Trophoblast cell (in vitro differentiated cells and primary cell): ENCODE data around the gene LTB4R2.

Source experiments
- DNase-seq, 2 donors: peaks; one replicate each; pipeline ENCODE4 v3.0.0-alpha.2; 2016
- H2AFZ ChIP-seq: 2 replicates; pipeline ENCODE4 v1.6.1; 2013; ENCODE audit warnings: low read length, moderate library complexity, mild to moderate bottlenecking; ENCODE audit not compliant: insufficient read depth, poor library complexity
- H2AK5ac ChIP-seq: 2 replicates; pipeline ENCODE4 v1.6.1; 2013; ENCODE audit warnings: mild to moderate bottlenecking, low read length
- H2BK120ac ChIP-seq: 2 replicates; pipeline ENCODE4 v1.6.1; 2013; ENCODE audit warnings: low read length, mild to moderate bottlenecking, moderate library complexity; ENCODE audit not compliant: insufficient read depth, poor library complexity
- H2BK12ac ChIP-seq: 2 replicates; pipeline ENCODE4 v1.6.1; 2013; ENCODE audit warnings: mild to moderate bottlenecking, low read length, moderate library complexity
- H2BK5ac ChIP-seq: 2 replicates; pipeline ENCODE4 v1.6.1; 2013; ENCODE audit warnings: low read length, low read depth, moderate library complexity, mild to moderate bottlenecking; ENCODE audit not compliant: poor library complexity
- H3K14ac ChIP-seq: 2 replicates; pipeline ENCODE4 v1.6.1; 2013; ENCODE audit warnings: mild to moderate bottlenecking, low read length
- H3K18ac ChIP-seq: 2 replicates; pipeline ENCODE4 v1.6.1; 2013; ENCODE audit warnings: mild to moderate bottlenecking, low read length
- H3K23ac ChIP-seq: 2 replicates; pipeline ENCODE4 v1.6.1; 2013; ENCODE audit warnings: low read length
- H3K27ac ChIP-seq: 2 replicates; pipeline ENCODE4 v1.5.1; 2013; ENCODE audit warnings: low read depth, mild to moderate bottlenecking, inconsistent platforms, low read length, moderate library complexity
- H3K27me3 ChIP-seq: 2 replicates; pipeline ENCODE4 v1.6.1; 2013; ENCODE audit warnings: inconsistent platforms, mild to moderate bottlenecking, low read length, moderate library complexity; ENCODE audit not compliant: insufficient read depth
- H3K36me3 ChIP-seq, 2 experiments: 1 replicate in 1 of 2; 2 replicates in 1 of 2; pipeline ENCODE4 v1.6.1; 2013; ENCODE audit warnings: low read length in 2 of 2, mild to moderate bottlenecking in 2 of 2, moderate library complexity in 1 of 2; ENCODE audit not compliant: insufficient read depth in 2 of 2, control insufficient read depth in 1 of 2
- H3K4ac ChIP-seq: 2 replicates; pipeline ENCODE4 v1.6.1; 2013; ENCODE audit warnings: low read depth, mild to moderate bottlenecking, low read length, moderate library complexity
- H3K4me1 ChIP-seq, 2 experiments: 1 replicate in 1 of 2; 2 replicates in 1 of 2; pipeline ENCODE4 v1.6.1; 2013; ENCODE audit warnings: low read length in 2 of 2, mild to moderate bottlenecking in 2 of 2, moderate library complexity in 1 of 2; ENCODE audit not compliant: insufficient read depth in 2 of 2, control insufficient read depth in 1 of 2
- H3K4me2 ChIP-seq: 2 replicates; pipeline ENCODE4 v1.6.1; 2013; ENCODE audit warnings: inconsistent platforms, mild to moderate bottlenecking, low read length, moderate library complexity
- H3K4me3 ChIP-seq: 2 replicates; pipeline ENCODE4 v1.5.1; 2013; ENCODE audit warnings: mild to moderate bottlenecking, low read depth, low read length, inconsistent platforms
- H3K79me1 ChIP-seq: one replicate; pipeline ENCODE4 v1.6.1; 2013; ENCODE audit warnings: low read length
- H3K79me2 ChIP-seq: 2 replicates; pipeline ENCODE4 v1.6.1; 2013; ENCODE audit warnings: low read length, mild to moderate bottlenecking; ENCODE audit not compliant: control insufficient read depth, insufficient read depth, poor library complexity
- H3K9ac ChIP-seq: 2 replicates; pipeline ENCODE4 v1.6.1; 2013; ENCODE audit warnings: mild to moderate bottlenecking, low read length
- H3K9me3 ChIP-seq: 2 replicates; pipeline ENCODE4 v1.6.1; 2013; ENCODE audit warnings: low read depth, mild to moderate bottlenecking, control low read depth, inconsistent platforms, low read length; ENCODE audit not compliant: insufficient read depth
- H4K12ac ChIP-seq: 2 replicates; pipeline ENCODE4 v1.6.1; 2013; ENCODE audit warnings: low read depth, mild to moderate bottlenecking, low read length, moderate library complexity
- H4K8ac ChIP-seq: 2 replicates; pipeline ENCODE4 v1.6.1; 2013; ENCODE audit warnings: low read depth, mild to moderate bottlenecking, low read length, moderate library complexity
- H4K91ac ChIP-seq: one replicate; pipeline ENCODE4 v1.6.1; 2013; ENCODE audit warnings: low read depth, mild to moderate bottlenecking, low read length, moderate library complexity
- WGBS: extraction: QIAGEN DNeasy Blood & Tissue Kit; methylation state at CpG from one replicate; pipeline ENCODE4 v1.1.7; 2013; ENCODE audit warnings: missing lambda C conversion rate; ENCODE audit not compliant: insufficient read length, insufficient coverage; ENCODE audit errors: extremely low coverage; 5-methylcytosine and 5-hydroxymethylcytosine counted together

Gene LTB4R2

GRCh38 chr14:24267516-24267915 lies 42.4 kb upstream of the LTB4R2 start:
- H3K23ac ChIP-seq: no peak overlapping the region
- H4K12ac ChIP-seq: no peak overlapping the region
- WGBS: no CpG with 5 or more reads among the region's 9 CpGs

GRCh38 chr14:24268225-24268624 lies 41.7 kb upstream of the LTB4R2 start:
- Histone ChIP-seq H4K8ac (no peak overlapping the region), H3K4ac (no peak overlapping the region), H2BK12ac (no peak overlapping the region), H3K9me3 (no peaks in the 10 kb centered on the region), H3K79me1 (peaks cover 23% of the 10 kb centered on the region), H2AK5ac (no peak overlapping the region), H3K18ac (no peak overlapping the region), H3K4me1 (peaks cover 21 to 23% of the 10 kb centered on the region in 2 experiments), H3K4me3 (no peak overlapping the region), H3K4me2 (no peak overlapping the region), H3K27ac (no peak overlapping the region), H3K23ac (no peak overlapping the region), H2AFZ (no peak overlapping the region), H2BK120ac (no peak overlapping the region), H4K91ac (no peak overlapping the region), H3K14ac (no peak overlapping the region), H2BK5ac (no peak overlapping the region), H3K27me3 (no peaks in the 10 kb centered on the region), H3K9ac (no peak overlapping the region), H3K79me2 (peaks cover 5% of the 10 kb centered on the region), H3K36me3 (peaks cover 30 to 40% of the 10 kb centered on the region in 2 experiments), H4K12ac (no peak overlapping the region)
- DNase-seq: no peak
- WGBS: no CpG with 5 or more reads among the region's 9 CpGs

More at GRCh38 chr14:24267516-24267915, 42.4 kb upstream of the LTB4R2 start:
- no peak overlapping the region for H3K14ac ChIP-seq
- no peak overlapping the region for H3K4ac ChIP-seq
- no peak overlapping the region for H2BK5ac ChIP-seq
- H3K4me1 ChIP-seq: peaks cover 28 to 30% of the 10 kb centered on the region in 2 experiments
- peaks cover 30% of the 10 kb centered on the region for H3K79me1 ChIP-seq
- H2BK12ac ChIP-seq: no peak overlapping the region
- peaks cover 30 to 40% of the 10 kb centered on the region in 2 experiments for H3K36me3 ChIP-seq
- H3K9me3 ChIP-seq: no peaks in the 10 kb centered on the region
- no peak overlapping the region for H4K91ac ChIP-seq
- no peak overlapping the region for H2AK5ac ChIP-seq
- no peak overlapping the region for H3K4me3 ChIP-seq
- no peak overlapping the region for H3K9ac ChIP-seq
- H3K27ac ChIP-seq: no peak overlapping the region
- H4K8ac ChIP-seq: no peak overlapping the region
- H3K18ac ChIP-seq: no peak overlapping the region
- DNase-seq: peak in 1 of 2 donors; percentile 40
- H3K4me2 ChIP-seq: no peak overlapping the region
- peaks cover 9% of the 10 kb centered on the region for H3K79me2 ChIP-seq
- H3K27me3 ChIP-seq: no peaks in the 10 kb centered on the region
- no peak overlapping the region for H2BK120ac ChIP-seq
- H2AFZ ChIP-seq: no peak overlapping the region

- H3K18ac ChIP-seq: no peak overlapping the region
- H3K23ac ChIP-seq: no peak overlapping the region
- peaks cover 13% of the 10 kb centered on the region for H3K79me1 ChIP-seq
- WGBS: no CpG with 5 or more reads among the region's 8 CpGs
- H3K4me3 ChIP-seq: no peak overlapping the region
- no peak overlapping the region for H2BK120ac ChIP-seq
- no peak overlapping the region for H3K27ac ChIP-seq
- no peak overlapping the region for H3K4ac ChIP-seq
- H2BK12ac ChIP-seq: no peak overlapping the region
- H3K4me2 ChIP-seq: no peak overlapping the region
- H3K14ac ChIP-seq: no peak overlapping the region
- H3K9me3 ChIP-seq: no peaks in the 10 kb centered on the region
- no peak overlapping the region for H2AFZ ChIP-seq
- no peaks in the 10 kb centered on the region for H3K27me3 ChIP-seq
- no peak overlapping the region for H2AK5ac ChIP-seq
- no peak overlapping the region for H4K8ac ChIP-seq
- no peak for DNase-seq
- H2BK5ac ChIP-seq: no peak overlapping the region
- H3K79me2 ChIP-seq: peaks cover 4% of the 10 kb centered on the region
- H3K4me1 ChIP-seq: peaks cover 11 to 16% of the 10 kb centered on the region in 2 experiments
- H3K9ac ChIP-seq: no peak overlapping the region
- no peak overlapping the region for H4K91ac ChIP-seq
- H3K36me3 ChIP-seq: peaks cover 30 to 40% of the 10 kb centered on the region in 2 experiments
- H4K12ac ChIP-seq: no peak overlapping the region
Measured at GRCh38 chr14:24269368-24269767, 40.6 kb upstream of the LTB4R2 start.

GRCh38 chr14:24269910-24270536 lies 39.9 kb upstream of the LTB4R2 start:
- H3K9ac ChIP-seq: no peak overlapping the region
- no peak overlapping the region for H3K4me3 ChIP-seq
- H3K79me2 ChIP-seq: peaks cover 3% of the 10 kb centered on the region
- no peak overlapping the region for H2BK12ac ChIP-seq
- DNase-seq: no peak
- H3K27ac ChIP-seq: no peak overlapping the region
- H3K23ac ChIP-seq: no peak overlapping the region
- H3K9me3 ChIP-seq: no peaks in the 10 kb centered on the region
- H2BK120ac ChIP-seq: no peak overlapping the region
- no peak overlapping the region for H3K14ac ChIP-seq
- H4K12ac ChIP-seq: no peak overlapping the region
- H3K36me3 ChIP-seq: peaks cover 30 to 40% of the 10 kb centered on the region in 2 experiments
- peak overlapping the region; percentile 35 for H3K18ac ChIP-seq
- H2AFZ ChIP-seq: no peak overlapping the region
- H4K8ac ChIP-seq: no peak overlapping the region
- H4K91ac ChIP-seq: no peak overlapping the region
- no peaks in the 10 kb centered on the region for H3K27me3 ChIP-seq
- H2BK5ac ChIP-seq: no peak overlapping the region
- peaks cover 6% of the 10 kb centered on the region for H3K79me1 ChIP-seq
- H3K4me1 ChIP-seq: peaks cover 5 to 10% of the 10 kb centered on the region in 2 experiments
- H3K4ac ChIP-seq: no peak overlapping the region
- peak overlapping the region; percentile 31 for H2AK5ac ChIP-seq
- WGBS: no CpG with 5 or more reads among the region's 14 CpGs
- no peak overlapping the region for H3K4me2 ChIP-seq
